Stimulated activated naive CD8-positive, alpha-beta T cell treated with anti-CD3 and anti-CD28 coated beads, Interleukin-15, amount 100 ng/mL, for 72 hours (primary cell): ENCODE measurements around the gene CALML3.
A peak's percentile ranks its signal among the peaks of the same experiment; 100 is the strongest.
"Not testable (repeated sequence)": the region's sequence is repeated elsewhere in the genome, so short reads cannot be mapped to it uniquely, and the experiment has no call there.

Source experiments
- ATAC-seq: fragments of 150-1000 bp; cut with Tn5 transposase; 2 replicates; pipeline ENCODE4 v1.10.0; 2021; ENCODE audit warnings: mild to moderate bottlenecking, moderate library complexity
- DNase-seq, 2 donors: peaks; one replicate each; pipeline ENCODE4 v3.0.0; 2021 to 2022
- H3K27ac Mint-ChIP-seq, 2 donors: one replicate each; pipeline ENCODE4 v1.8.0; 2022; ENCODE audit warnings: mild to moderate bottlenecking in 2 of 2, mixed read lengths in 2 of 2, moderate library complexity in 2 of 2
- H3K27me3 Mint-ChIP-seq: one replicate; pipeline ENCODE4 v1.8.0; 2022; ENCODE audit warnings: mixed read lengths
- H3K4me1 Mint-ChIP-seq: one replicate; pipeline ENCODE4 v1.8.0; 2022; ENCODE audit warnings: mild to moderate bottlenecking, mixed read lengths
- H3K4me3 Mint-ChIP-seq, 2 donors: one replicate each; pipeline ENCODE4 v1.8.0; 2022; ENCODE audit warnings: mild to moderate bottlenecking in 2 of 2, mixed read lengths in 2 of 2, moderate library complexity in 1 of 2
- H3K9me3 Mint-ChIP-seq, 2 donors: one replicate each; pipeline ENCODE4 v1.8.0; 2022; ENCODE audit warnings: mixed read lengths in 2 of 2

Gene CALML3

DNA sequence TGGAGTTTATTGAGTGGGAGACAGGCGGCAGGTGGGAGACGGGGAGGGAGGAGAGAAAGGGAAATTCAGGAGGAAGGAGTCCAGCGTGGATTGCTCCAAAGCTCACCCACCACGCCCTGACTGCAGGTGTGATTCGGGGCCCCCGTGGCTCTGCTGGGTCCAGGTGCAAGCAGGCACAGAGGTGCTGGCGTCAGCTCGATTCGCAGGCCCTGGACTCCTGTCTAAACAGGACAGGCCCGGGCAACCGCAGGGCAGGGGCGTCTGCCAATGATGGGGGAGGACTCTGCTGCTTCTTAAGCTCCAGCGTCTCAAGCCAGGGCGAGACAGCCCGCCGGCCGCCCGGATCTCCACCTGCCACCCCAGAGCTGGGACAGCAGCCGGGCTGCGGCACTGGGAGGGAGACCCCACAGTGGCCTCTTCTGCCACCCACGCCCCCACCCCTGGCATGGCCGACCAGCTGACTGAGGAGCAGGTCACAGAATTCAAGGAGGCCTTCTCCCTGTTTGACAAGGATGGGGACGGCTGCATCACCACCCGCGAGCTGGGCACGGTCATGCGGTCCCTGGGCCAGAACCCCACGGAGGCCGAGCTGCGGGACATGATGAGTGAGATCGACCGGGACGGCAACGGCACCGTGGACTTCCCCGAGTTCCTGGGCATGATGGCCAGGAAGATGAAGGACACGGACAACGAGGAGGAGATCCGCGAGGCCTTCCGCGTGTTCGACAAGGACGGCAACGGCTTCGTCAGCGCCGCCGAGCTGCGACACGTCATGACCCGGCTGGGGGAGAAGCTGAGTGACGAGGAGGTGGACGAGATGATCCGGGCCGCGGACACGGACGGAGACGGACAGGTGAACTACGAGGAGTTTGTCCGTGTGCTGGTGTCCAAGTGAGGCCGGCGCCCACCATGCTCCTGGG is at the start of gene CALML3:
Gene CALML3, plus strand, starts transcription at position 321 of the 920 bp plus-strand sequence. Its CDS starts 125 bp downstream, at position 446.
- H3K27ac Mint-ChIP-seq = peak within 1 kb of the TSS; percentile 12 to 40
- no peak within 1 kb of the TSS for H3K4me3 Mint-ChIP-seq
- H3K9me3 Mint-ChIP-seq = no peaks in the 10 kb centered on the region
- no peaks in the 10 kb centered on the region for H3K27me3 Mint-ChIP-seq
- no peaks in the 10 kb centered on the region for H3K4me1 Mint-ChIP-seq
- DNase-seq = peak in 1 of 2 donors; percentile 8
- peak; percentile 40 for ATAC-seq

- H3K9me3 Mint-ChIP-seq, DNase-seq, H3K27me3 Mint-ChIP-seq, H3K27ac Mint-ChIP-seq, H3K4me3 Mint-ChIP-seq, ATAC-seq, H3K4me1 Mint-ChIP-seq: not testable (repeated sequence)
Measured at GRCh38 chr10:5475088-5475487, 49.7 kb upstream of the CALML3 start.

GRCh38 chr10:5475974-5476807 is 48.6 kb upstream of the CALML3 start:
- not testable (repeated sequence) for H3K27me3 Mint-ChIP-seq

DNA sequence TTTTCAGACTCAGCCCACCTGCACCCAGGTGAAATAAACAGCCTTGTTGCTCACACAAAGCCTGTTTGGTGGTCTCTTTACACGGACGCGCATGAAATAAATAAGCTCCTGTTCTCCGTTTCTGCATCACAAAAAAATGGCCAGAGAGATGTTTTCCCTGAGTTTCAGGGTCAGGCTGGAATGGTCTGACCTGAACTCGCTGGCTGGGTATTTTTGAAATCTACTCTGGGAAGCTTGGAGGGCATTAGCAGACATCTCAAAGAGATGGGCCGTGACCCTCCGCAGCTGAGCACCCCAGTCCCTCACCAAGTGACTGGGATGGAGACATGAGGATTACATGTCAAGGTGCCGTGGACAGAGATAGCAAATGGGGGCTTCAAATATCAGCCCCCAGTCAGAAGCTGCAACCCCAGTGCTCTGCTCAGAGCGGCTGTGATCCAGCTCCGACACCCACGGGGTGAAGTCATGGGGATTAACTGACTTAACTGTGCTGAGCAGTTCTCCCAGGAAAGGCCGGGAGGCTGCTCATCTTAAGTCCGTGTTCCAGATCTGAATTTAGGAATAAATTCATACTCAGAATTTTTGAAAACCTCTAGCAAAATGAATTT is 47.7 kb upstream of the CALML3 start:
- no peak for ATAC-seq
- Mint-ChIP-seq H3K9me3 (no peaks in the 10 kb centered on the region), H3K4me3 (no peak overlapping the region), H3K27ac (no peak overlapping the region), H3K27me3 (no peaks in the 10 kb centered on the region), H3K4me1 (peaks cover 11% of the 10 kb centered on the region)
- DNase-seq = no peak

More at GRCh38 chr10:5475974-5476807, 48.6 kb upstream of the CALML3 start:
- H3K4me3 Mint-ChIP-seq, DNase-seq, ATAC-seq, H3K9me3 Mint-ChIP-seq, H3K27ac Mint-ChIP-seq: not testable (repeated sequence)
- H3K4me1 Mint-ChIP-seq = peaks cover 11% of the 10 kb centered on the region

GRCh38 chr10:5477948-5478693 is 46.6 kb upstream of the CALML3 start:
- Mint-ChIP-seq H3K27ac (no peak overlapping the region), H3K27me3 (no peaks in the 10 kb centered on the region), H3K9me3 (no peaks in the 10 kb centered on the region), H3K4me3 (no peak overlapping the region), H3K4me1 (peaks cover 11% of the 10 kb centered on the region)
- DNase-seq (no peak), ATAC-seq (peak; percentile 39)

DNA sequence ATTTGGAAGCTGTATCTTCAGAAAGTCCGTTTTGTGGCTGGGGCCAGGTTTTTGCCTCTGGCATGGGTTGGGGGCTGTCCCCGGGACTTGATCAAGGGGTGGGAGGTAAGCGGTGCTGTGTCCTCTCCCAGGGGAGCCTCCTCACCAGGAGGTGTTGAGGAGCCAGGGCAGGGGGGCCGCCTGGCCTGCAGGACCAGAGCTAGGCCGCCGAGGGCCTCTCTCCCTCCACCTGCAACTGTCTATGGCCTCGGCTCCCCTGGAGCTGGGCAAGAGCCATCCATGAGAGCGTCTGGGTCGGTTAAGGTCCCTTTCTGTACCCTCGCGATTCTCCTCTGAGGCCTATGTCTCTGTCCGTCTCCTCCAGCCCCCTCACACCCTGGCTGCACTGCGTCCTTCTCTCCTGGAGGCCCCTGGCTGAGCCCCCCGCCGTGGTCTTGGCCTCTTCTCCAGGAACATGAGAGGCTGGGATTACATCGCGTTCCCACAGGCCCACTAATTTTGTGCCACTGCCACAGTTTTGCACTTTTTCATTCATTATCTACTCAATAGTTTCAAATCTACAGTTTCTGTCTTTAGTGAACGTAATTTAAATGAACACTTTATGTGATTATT is 46.0 kb upstream of the CALML3 start:
- Mint-ChIP-seq H3K4me3 (no peak overlapping the region), H3K27ac (no peak overlapping the region), H3K27me3 (no peaks in the 10 kb centered on the region), H3K4me1 (peaks cover 11% of the 10 kb centered on the region), H3K9me3 (no peaks in the 10 kb centered on the region)
- DNase-seq (no peak), ATAC-seq (no peak)

DNA sequence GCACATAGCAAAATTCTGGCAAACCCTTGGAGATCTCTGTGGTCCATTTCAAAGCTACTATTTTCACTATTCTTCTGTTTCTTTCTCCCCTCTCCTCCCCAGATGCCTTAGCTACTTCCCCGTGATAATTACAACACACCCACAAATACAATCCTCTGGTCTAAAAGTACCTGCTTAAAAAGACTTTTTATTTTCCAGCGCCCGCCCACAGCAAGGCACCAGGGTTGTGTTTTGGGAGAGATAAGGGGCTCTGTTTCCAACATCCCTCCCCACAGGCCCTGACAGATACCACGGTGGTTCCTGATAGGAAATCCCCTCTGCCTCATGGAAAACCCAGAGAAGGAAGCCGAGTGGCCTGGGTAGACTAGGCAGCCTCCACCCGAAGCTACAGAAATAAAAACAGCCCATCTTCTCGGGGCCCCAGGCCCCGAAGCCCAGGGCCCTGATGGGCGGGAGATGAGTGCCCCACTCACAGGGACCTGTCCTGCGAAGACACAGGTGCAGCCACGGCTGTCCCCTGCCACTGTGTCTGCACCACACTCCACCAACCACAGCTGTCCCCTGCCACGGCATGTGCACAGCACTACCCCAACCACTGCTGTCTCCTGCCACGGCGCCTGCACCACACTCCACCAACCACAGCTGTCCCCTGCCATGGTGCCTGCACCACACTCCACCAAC is 45.1 kb upstream of the CALML3 start:
- H3K9me3 Mint-ChIP-seq = no peaks in the 10 kb centered on the region
- H3K27me3 Mint-ChIP-seq = no peaks in the 10 kb centered on the region
- peaks cover 11% of the 10 kb centered on the region for H3K4me1 Mint-ChIP-seq
- H3K27ac Mint-ChIP-seq = peak overlapping the region in 1 of 2 donors; percentile 76
- DNase-seq (no peak), ATAC-seq (peak; percentile 50)
- H3K4me3 Mint-ChIP-seq = no peak overlapping the region

- DNase-seq (no peak), ATAC-seq (peak; percentile 44)
- H3K4me3 Mint-ChIP-seq = no peak overlapping the region
- no peaks in the 10 kb centered on the region for H3K9me3 Mint-ChIP-seq
- H3K27me3 Mint-ChIP-seq = no peaks in the 10 kb centered on the region
- H3K4me1 Mint-ChIP-seq = peaks cover 11% of the 10 kb centered on the region
- peak overlapping the region in 1 of 2 donors; percentile 76 for H3K27ac Mint-ChIP-seq
Measured at GRCh38 chr10:5480162-5480941, 44.4 kb upstream of the CALML3 start.

GRCh38 chr10:5481121-5481520 is 43.6 kb upstream of the CALML3 start:
- no peak for ATAC-seq
- H3K9me3 Mint-ChIP-seq = no peaks in the 10 kb centered on the region
- H3K4me1 Mint-ChIP-seq = peaks cover 11% of the 10 kb centered on the region
- no peak overlapping the region for H3K4me3 Mint-ChIP-seq
- H3K27ac Mint-ChIP-seq = no peak overlapping the region
- no peaks in the 10 kb centered on the region for H3K27me3 Mint-ChIP-seq
- DNase-seq = no peak

DNA sequence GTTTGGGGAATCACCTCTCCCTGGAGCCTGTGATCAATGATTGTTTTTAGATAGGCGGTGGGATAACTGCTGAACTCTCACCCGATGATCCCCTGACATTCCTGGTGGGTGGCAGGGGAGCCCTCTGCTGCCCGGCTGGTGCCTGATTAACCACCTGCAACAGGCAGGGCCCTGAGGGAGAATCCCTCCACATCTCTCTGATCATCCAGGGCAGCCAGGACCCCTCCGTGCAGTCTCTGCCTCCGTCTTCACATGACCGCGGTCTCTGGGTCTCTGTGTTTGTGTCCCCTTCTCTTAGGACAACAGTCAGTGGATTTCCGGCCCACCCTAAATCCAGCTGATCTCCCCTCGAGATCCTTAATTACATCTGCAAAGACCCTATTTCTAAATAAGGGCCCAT is 42.7 kb upstream of the CALML3 start:
- H3K9me3 Mint-ChIP-seq = no peaks in the 10 kb centered on the region
- ATAC-seq (no peak), DNase-seq (no peak)
- no peak overlapping the region for H3K27ac Mint-ChIP-seq
- no peak overlapping the region for H3K4me3 Mint-ChIP-seq
- H3K4me1 Mint-ChIP-seq = peaks cover 11% of the 10 kb centered on the region
- peaks cover 4% of the 10 kb centered on the region for H3K27me3 Mint-ChIP-seq

DNA sequence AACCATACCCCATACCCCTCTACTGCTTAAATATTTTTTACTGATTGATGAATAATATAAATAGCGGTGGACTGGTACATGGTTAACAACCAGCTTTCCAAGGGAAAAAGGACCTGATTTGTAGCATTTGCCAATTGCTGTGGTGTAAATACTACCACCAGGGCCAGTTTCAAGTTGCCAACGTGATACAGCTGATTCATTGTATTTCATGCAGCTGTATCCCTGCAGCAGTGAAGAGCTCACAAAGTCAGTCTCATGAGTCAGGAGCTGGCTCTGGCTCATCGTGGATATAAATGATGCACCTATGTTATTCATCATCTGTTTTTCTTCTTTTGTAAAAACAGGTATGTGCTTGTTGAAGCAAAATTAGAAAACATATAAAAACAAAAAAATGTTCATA is 40.6 kb upstream of the CALML3 start:
- H3K4me1 Mint-ChIP-seq = peaks cover 11% of the 10 kb centered on the region
- DNase-seq = no peak
- H3K4me3 Mint-ChIP-seq = no peak overlapping the region
- no peak for ATAC-seq
- H3K9me3 Mint-ChIP-seq = no peaks in the 10 kb centered on the region
- H3K27me3 Mint-ChIP-seq = peaks cover 13% of the 10 kb centered on the region
- H3K27ac Mint-ChIP-seq = no peak overlapping the region

- Mint-ChIP-seq H3K4me3 (no peak overlapping the region), H3K27ac (no peak overlapping the region), H3K4me1 (peaks cover 5% of the 10 kb centered on the region), H3K9me3 (no peaks in the 10 kb centered on the region), H3K27me3 (peaks cover 13% of the 10 kb centered on the region)
- no peak for DNase-seq
- no peak for ATAC-seq
Measured at GRCh38 chr10:5485290-5485689, 39.5 kb upstream of the CALML3 start.

DNA sequence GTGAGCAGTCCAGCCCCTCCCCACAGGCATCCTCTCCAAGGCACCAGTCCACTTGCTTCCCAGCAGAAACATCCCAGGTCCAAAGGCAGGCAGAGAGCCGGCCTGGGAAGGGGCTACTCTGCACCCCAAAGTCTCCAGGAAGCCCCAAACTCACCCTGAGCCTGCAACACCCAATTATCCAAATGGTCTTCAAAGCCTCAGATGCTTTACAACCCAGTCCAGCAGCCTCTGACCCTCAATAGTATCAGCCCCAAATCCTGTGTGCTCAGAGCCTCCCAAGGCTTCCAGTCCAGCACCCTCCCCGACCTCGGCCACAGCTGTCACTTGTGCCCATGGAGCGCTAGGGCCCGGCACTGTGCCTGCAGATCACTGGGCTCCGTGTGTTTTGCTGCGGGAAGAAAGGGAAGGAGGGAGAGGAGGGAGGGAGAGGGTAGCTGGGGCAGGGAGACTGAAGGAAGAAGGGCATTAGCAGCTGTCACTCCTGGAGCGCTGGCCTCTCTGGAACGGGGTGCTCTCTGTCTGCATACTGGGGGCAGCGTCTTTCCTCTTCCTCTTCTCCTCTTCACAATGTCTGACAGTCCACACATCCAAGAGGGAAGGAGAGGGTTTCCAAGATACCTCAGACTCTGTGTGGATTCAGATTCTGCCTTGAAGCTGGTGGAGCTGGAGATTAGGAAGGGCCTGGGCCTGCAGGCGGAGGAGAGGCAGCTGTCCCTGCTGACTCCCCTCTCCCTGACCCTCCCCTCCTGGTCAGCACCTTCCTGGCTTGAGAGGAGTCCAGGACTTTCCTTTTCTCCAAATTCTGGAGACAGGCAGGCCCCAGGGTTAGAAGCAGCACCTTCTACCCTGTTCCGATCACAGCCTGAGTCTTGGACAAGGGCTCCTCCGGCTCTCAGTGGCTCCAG is 38.6 kb upstream of the CALML3 start:
- no peak for DNase-seq
- no peak for ATAC-seq
- H3K4me3 Mint-ChIP-seq = no peak overlapping the region
- H3K27ac Mint-ChIP-seq = no peak overlapping the region
- peaks cover 0 to 5% of the 10 kb centered on the region in 2 donors for H3K9me3 Mint-ChIP-seq
- H3K27me3 Mint-ChIP-seq = peaks cover 13% of the 10 kb centered on the region
- H3K4me1 Mint-ChIP-seq = peaks cover 6% of the 10 kb centered on the region
